HepG2 (cell line): ENCODE measurements around the gene ZNF185. TPM values are rescaled to one million over a fixed set of nuclear protein-coding genes. Genes with fewer than 3 reads are reported as not detected.

Source experiments
- AHDC1 ChIP-seq: sonication (generic); formaldehyde crosslinking; IDR thresholded peaks from 2 replicates; pipeline ENCODE4 v1.5.1; 2020; ENCODE audit warnings: mild to moderate bottlenecking, missing genetic modification reagents, borderline replicate concordance
- HNRNPLL ChIP-seq: fragments of 200-400 bp; formaldehyde crosslinking; IDR thresholded peaks from 2 replicates; pipeline ENCODE4 v1.6.1; 2017; ENCODE audit warnings: mild to moderate bottlenecking, low read depth, low read length; ENCODE audit not compliant: poor library complexity, severe bottlenecking
- IRX3 ChIP-seq: sonication (generic); formaldehyde crosslinking; IDR thresholded peaks from 2 replicates; pipeline ENCODE4 v1.8.1; 2023; ENCODE audit warnings: mild to moderate bottlenecking, low read depth, missing genetic modification reagents, borderline replicate concordance
- KDM5A ChIP-seq: fragments of 200-600 bp; sonication (generic); IDR thresholded peaks from 2 replicates; pipeline ENCODE4 v1.7.0; 2018; ENCODE audit warnings: antibody characterized with exemption, mild to moderate bottlenecking, low read length, borderline replicate concordance
- MAFK ChIP-seq, 2 experiments: IDR thresholded peaks in 1 of 2; conservative IDR thresholded peaks in 1 of 2; 2 replicates each; pipeline ENCODE4 v1.6.1; 2011; ENCODE audit warnings: improper control_type of control experiment in 2 of 2, low read length in 2 of 2
- MAX ChIP-seq: IDR thresholded peaks from 2 replicates; pipeline ENCODE4 v1.6.1; 2012; ENCODE audit warnings: inconsistent platforms
- RXRA ChIP-seq: sonication (generic); formaldehyde crosslinking; IDR thresholded peaks from 2 replicates; pipeline ENCODE4 v1.5.1; 2020; ENCODE audit warnings: missing genetic modification reagents
- SNAI1 ChIP-seq: sonication (generic); formaldehyde crosslinking; IDR thresholded peaks from 2 replicates; pipeline ENCODE4 v1.5.0; 2020; ENCODE audit warnings: mild to moderate bottlenecking, missing genetic modification reagents, borderline replicate concordance
- UBTF ChIP-seq: sonication (generic); formaldehyde crosslinking; IDR thresholded peaks from 2 replicates; pipeline ENCODE4 v1.4.0; 2020; ENCODE audit warnings: mild to moderate bottlenecking, missing genetic modification reagents
- ZBTB25 ChIP-seq: IDR thresholded peaks from 2 replicates; pipeline ENCODE4 v1.6.1; 2018; ENCODE audit warnings: missing genetic modification reagents
- ZBTB38 ChIP-seq: sonication (generic); formaldehyde crosslinking; IDR thresholded peaks from 2 replicates; pipeline ENCODE4 v1.5.1; 2020; ENCODE audit warnings: mild to moderate bottlenecking, missing genetic modification reagents
- ZNF296 ChIP-seq: sonication (generic); formaldehyde crosslinking; conservative IDR thresholded peaks from 2 replicates; pipeline ENCODE4 v1.5.0; 2020; ENCODE audit warnings: mild to moderate bottlenecking, missing genetic modification reagents
- ZNF543 ChIP-seq: sonication (generic); formaldehyde crosslinking; IDR thresholded peaks from 2 replicates; pipeline ENCODE4 v1.4.0; 2020; ENCODE audit warnings: mild to moderate bottlenecking, missing genetic modification reagents
- ZNF607 ChIP-seq: sonication (generic); formaldehyde crosslinking; IDR thresholded peaks from 2 replicates; pipeline ENCODE4 v1.5.1; 2020; ENCODE audit warnings: missing genetic modification reagents, mild to moderate bottlenecking, borderline replicate concordance
- polyA plus RNA-seq, 8 experiments: library from polyadenylated mRNA; depleted of rRNA in 3 of 8; stranded (reverse) in 7 of 8; unstranded in 1 of 8; fragments of >200 nt; fragmentation: Illumina TruSeq in 4 of 8; extraction: Trizol in 4 of 8; gene quantifications; 2 replicates each; pipeline versions ENCODE4 v1.2.1 to v1.2.3, GENCODE V29; 2011 to 2016; ENCODE audit warnings: low read depth in 4 of 8, missing spikeins in 1 of 8, mixed read lengths in 1 of 8; ENCODE audit not compliant: insufficient read depth in 1 of 8
- total RNA-seq, 5 experiments: library from RNA; depleted of rRNA; stranded (reverse); fragments of >200 nt; fragmentation: Illumina TruSeq; extraction: Trizol; gene quantifications; 2 replicates each; pipeline ENCODE4 v1.2.3, GENCODE V29; 2016; ENCODE audit warnings: low read depth in 1 of 5
- TF ChIP-seq, protein P1 (sequence below): sonication (generic); formaldehyde crosslinking; conservative IDR thresholded peaks from 2 replicates; pipeline ENCODE4 v1.4.0; 2020; ENCODE audit warnings: missing genetic modification reagents

Gene ZNF185
- total and polyA plus RNA-seq, 2 of the 13 experiments (the other 11 are each of a cell fraction or from before 2014, with no cell fraction given) = 1.6 to 3.4 TPM

GRCh38 chrX:152941328-152942076 is 43.6 kb downstream of the ZNF185 start (continued):
- TF ChIP-seq AHDC1 (CRISPR knock-in tag) (no peak), ZBTB38 (CRISPR knock-in tag) (0 out of 2 replicates have a peak, but pooled peaks have one; percentile 44), ZBTB25 (CRISPR knock-in tag) (0 out of 2 replicates have a peak, but pooled peaks have one; percentile 18), MAFK (conservative IDR thresholded peaks at IDR 0.05 in 1 of 2, IDR thresholded peaks at IDR 0.05 in 1 of 2; ENCODE audit: low read length in 2 of 2) (no peak), ZNF296 (CRISPR knock-in tag) (no peak), MAX (peak; percentile 70), ZNF607 (CRISPR knock-in tag) (peak; percentile 24; the same call in 1 of the 2 replicates), HNRNPLL (peak; percentile 47), IRX3 (CRISPR knock-in tag) (no peak), SNAI1 (0 out of 2 replicates have a peak, but pooled peaks have one; percentile 30), RXRA (CRISPR knock-in tag) (no peak), ZNF543 (CRISPR knock-in tag) (0 out of 2 replicates have a peak, but pooled peaks have one; percentile 27), KDM5A (peak; percentile 51; the same call in 1 of the 2 replicates), UBTF (CRISPR knock-in tag) (peak; percentile 19; the same call in 1 of the 2 replicates)
- TF ChIP-seq, protein P1, sequence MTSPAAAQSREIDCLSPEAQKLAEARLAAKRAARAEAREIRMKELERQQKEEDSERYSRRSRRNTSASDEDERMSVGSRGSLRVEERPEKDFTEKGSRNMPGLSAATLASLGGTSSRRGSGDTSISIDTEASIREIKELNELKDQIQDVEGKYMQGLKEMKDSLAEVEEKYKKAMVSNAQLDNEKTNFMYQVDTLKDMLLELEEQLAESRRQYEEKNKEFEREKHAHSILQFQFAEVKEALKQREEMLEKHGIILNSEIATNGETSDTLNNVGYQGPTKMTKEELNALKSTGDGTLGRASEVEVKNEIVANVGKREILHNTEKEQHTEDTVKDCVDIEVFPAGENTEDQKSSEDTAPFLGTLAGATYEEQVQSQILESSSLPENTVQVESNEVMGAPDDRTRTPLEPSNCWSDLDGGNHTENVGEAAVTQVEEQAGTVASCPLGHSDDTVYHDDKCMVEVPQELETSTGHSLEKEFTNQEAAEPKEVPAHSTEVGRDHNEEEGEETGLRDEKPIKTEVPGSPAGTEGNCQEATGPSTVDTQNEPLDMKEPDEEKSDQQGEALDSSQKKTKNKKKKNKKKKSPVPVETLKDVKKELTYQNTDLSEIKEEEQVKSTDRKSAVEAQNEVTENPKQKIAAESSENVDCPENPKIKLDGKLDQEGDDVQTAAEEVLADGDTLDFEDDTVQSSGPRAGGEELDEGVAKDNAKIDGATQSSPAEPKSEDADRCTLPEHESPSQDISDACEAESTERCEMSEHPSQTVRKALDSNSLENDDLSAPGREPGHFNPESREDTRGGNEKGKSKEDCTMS (CRISPR knock-in tag) = no peak
